Panc1 (cell line): ENCODE data around the gene YY1.

Experiments used
- CTCF ChIP-seq: fragments of 450-650 bp; IDR thresholded peaks from 2 replicates; pipeline ENCODE4 v1.5.1; 2017; ENCODE audit warnings: mild to moderate bottlenecking
- POLR2AphosphoS5 ChIP-seq: IDR thresholded peaks from 2 replicates; pipeline ENCODE4 v1.6.1; 2012; ENCODE audit warnings: mild to moderate bottlenecking, low read depth, low read length, moderate library complexity
- REST ChIP-seq, 2 experiments: IDR thresholded peaks; 2 replicates each; pipeline ENCODE4 v1.6.1; 2011 to 2012; ENCODE audit warnings: low read depth in 2 of 2, control low read depth in 1 of 2, low read length in 1 of 2, mild to moderate bottlenecking in 1 of 2, moderate library complexity in 1 of 2; ENCODE audit not compliant: insufficient read depth in 1 of 2
- SIN3A ChIP-seq: IDR thresholded peaks from 2 replicates; pipeline ENCODE4 v1.6.1; 2012; ENCODE audit warnings: low read depth, mild to moderate bottlenecking, low read length, moderate library complexity, borderline replicate concordance; ENCODE audit not compliant: insufficient read depth
- TCF7L2 ChIP-seq: IDR thresholded peaks from 2 replicates; pipeline ENCODE4 v1.6.1; 2011; ENCODE audit warnings: mild to moderate bottlenecking, low read depth, low read length, inconsistent platforms

GRCh38 chr14:100275214-100275613 is 36.3 kb downstream of the YY1 start:
- no peak for TF ChIP-seq TCF7L2
- no peak for TF ChIP-seq CTCF
- TF ChIP-seq REST (IDR thresholded peaks at IDR 0.05; ENCODE audit: insufficient read depth in 1 of 2, low read depth in 2 of 2, low read length in 1 of 2): no peak
- TF ChIP-seq POLR2AphosphoS5: no peak
- no peak for TF ChIP-seq SIN3A
